GM12873 (cell line): ENCODE results near the gene USB1.
A peak's percentile ranks its signal among the peaks of the same experiment; 100 is the strongest.

Experiments used
- CTCF ChIP-seq: IDR thresholded peaks from 2 replicates; pipeline ENCODE4 v1.5.1; 2012; ENCODE audit warnings: low read depth, mild to moderate bottlenecking, moderate library complexity, low read length, control low read depth; ENCODE audit not compliant: insufficient read depth; ENCODE audit errors: missing control alignments

Gene USB1

DNA sequence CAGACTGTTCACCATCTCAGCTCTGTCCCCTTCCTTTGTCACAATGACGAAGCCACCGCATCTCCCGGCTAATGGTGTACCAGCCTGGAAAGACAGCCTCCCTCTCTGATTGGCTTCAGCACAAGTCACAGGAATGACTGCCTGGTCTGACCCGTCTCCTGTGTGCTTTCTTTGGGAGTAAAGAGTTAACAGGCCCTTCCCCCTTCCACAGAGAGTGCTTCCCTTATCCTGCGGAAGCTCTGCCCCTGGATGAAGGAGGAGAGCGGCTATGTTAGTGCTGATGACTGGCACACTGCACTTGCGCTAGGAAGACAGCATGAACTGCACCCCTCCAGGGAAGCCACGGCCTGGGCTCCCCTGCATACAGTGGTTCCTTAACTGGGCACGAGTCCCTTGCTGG lies 11.3 kb downstream of the USB1 start:
- no peak for TF ChIP-seq CTCF

GRCh38 chr16:58013201-58013956 lies 12.2 kb downstream of the USB1 start:
- no peak for TF ChIP-seq CTCF

DNA sequence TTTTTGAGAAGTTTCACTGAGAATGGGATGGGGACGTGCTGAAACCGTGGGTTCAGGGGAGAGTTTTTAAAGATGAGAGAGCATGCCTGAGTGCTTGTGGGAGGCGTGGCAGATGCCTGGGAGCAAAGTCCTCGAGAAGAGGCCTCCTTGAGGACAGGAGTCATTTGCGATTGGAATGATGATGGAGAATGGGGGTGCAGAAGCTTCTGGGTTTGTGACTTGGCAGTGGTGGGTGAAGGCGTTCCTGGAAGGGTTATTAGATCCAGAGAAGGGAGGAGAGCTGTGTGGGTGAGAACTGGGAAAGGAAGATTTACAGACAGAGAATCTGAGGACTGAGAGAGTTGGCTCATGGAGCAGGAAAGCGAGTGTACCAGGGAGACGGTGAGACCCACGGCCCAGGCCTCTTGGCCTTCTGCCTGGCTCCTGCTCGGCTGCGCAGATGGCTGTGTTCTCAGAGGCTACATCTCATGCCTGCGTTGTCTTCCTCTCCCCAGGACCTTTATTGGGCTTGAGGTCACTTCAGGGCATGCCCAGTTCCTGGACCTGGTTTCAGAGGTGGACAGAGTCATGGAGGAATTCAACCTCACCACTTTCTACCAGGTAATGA lies 15.7 kb downstream of the USB1 start:
- TF ChIP-seq CTCF: no peak

GRCh38 chr16:58018803-58019202 lies 17.6 kb downstream of the USB1 start:
- TF ChIP-seq CTCF: no peak

DNA sequence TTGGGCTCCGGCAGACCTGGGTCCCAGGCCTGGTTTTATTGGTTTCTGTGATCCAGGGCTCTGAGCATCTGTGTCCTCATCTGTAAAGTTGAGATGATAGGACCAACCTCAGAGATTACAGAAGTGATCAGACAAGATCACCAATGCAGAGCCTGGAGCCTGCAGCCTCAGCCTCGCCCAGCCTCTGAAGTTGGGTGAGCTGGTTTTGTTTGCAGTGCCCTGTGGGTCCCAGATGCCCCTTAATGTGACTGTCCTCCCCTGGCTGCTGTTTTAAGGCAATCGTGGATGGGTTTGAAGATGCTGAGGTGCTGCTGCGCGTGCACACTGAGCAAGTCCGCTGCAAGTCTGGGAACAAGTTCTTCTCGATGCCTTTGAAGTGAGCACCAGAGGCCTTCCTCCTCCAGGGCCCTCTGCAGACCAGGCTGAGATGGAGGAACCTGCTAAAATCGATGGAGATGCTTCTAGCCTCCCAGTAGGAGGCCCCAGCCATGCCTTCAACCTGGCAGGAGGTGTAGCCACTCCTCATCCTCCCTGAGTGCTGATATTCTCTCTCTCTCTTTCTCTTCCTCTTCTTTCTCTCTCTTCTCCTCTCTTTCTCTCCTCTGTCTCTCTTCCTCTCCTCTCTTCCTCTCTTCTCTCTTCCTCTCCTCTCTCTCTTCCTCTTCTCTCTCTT lies 18.8 kb downstream of the USB1 start:
- no peak for TF ChIP-seq CTCF

DNA sequence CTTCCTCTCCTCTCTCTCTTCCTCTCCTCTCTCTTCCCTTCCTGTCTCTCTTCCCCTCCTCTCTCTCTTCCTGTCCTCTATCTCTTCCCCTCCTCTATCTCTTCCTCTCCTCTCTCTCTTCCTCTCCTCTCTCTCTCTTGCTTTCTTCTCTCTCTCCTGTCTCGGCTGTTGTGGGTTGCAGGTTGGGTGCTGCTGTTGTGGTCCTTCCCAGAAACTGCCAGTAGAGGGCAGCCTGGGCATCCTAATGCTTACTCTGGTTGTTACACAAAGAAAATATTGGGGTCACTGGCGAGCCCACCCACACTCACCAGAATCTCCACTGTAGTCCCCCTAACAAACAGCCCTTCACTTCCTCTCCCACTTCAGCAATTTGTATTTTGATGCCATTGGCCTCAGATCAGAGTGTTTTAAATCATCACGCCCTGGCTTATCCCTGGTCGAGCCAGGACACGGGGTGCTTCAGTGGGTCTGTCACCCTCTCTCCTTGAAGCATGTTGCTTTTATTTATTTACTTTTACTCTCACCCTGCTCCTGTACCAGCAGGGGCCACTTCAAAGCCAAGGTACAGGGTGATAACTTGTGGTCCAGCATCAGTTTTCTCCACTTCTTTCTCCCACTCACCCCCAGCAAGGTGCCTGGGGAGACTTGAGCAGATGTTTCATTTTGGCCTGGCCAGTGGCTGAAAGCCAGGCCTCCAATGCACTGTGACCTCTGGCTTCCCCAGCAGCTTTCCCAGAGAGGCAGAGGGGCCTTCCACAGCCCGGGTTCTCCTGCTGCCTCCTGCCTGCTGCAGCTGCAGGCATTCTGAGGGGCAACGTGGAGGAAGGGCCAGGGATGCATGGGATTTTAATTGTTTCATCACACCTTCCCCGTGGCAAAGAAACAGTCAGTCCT lies 19.7 kb downstream of the USB1 start:
- TF ChIP-seq CTCF: peak; percentile 80
